PC-3 (cell line): ENCODE data around the gene TMEM108.

Experiments
- EZH2 ChIP-seq: fragments of 300-600 bp; sonication (generic); IDR thresholded peaks from one replicate; pipeline ENCODE4 v1.6.1; 2017; ENCODE audit warnings: antibody characterized with exemption, mild to moderate bottlenecking, low read length; ENCODE audit not compliant: unreplicated experiment
- EZH2phosphoT487 ChIP-seq: fragments of 300-600 bp; sonication (generic); IDR thresholded peaks from 2 replicates; pipeline ENCODE4 v1.6.1; 2018; ENCODE audit warnings: mild to moderate bottlenecking, antibody characterized with exemption, low read length, borderline replicate concordance
- TF ChIP-seq, protein P1 (sequence below): fragments of 300-600 bp; sonication (generic); conservative IDR thresholded peaks from 2 replicates; pipeline ENCODE4 v1.5.1; 2017; ENCODE audit warnings: antibody characterized with exemption, low read depth, mild to moderate bottlenecking, low read length

DNA sequence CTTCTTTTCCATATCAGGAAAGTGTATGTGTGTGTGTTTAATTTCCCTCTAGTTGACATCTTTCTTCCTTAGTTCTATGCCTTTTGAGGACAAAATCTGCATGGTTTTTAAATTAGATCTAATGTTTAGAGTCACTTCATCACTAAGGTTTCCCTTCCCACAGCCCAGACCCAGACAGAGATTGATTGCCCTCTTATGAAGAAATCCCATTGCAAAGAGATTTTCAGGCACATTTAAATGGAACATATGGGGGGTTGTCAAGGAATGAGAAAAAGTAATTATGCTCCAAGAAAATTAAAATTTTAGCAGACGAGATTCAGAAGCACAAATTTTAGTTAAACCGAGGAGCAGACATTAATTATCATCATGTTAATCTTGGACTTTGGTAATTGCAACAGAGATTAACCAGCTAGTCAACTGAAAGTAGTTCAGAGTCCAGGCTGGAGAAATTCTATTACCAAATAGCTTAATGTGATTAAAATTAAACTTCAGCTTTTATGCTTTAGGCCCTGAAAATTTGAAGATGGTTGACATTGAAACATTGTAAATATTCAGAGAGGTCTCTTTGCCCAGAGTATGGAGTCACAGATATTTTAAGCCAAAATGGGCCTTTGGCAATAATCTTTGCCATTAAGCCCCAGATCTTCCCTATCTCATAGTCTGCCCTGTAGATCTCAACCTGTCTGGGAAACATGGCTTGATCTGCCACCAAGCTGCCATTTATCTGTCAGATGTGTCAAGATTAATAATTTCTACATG lies 143.4 kb downstream of the TMEM108 start:
- TF ChIP-seq, protein P1, sequence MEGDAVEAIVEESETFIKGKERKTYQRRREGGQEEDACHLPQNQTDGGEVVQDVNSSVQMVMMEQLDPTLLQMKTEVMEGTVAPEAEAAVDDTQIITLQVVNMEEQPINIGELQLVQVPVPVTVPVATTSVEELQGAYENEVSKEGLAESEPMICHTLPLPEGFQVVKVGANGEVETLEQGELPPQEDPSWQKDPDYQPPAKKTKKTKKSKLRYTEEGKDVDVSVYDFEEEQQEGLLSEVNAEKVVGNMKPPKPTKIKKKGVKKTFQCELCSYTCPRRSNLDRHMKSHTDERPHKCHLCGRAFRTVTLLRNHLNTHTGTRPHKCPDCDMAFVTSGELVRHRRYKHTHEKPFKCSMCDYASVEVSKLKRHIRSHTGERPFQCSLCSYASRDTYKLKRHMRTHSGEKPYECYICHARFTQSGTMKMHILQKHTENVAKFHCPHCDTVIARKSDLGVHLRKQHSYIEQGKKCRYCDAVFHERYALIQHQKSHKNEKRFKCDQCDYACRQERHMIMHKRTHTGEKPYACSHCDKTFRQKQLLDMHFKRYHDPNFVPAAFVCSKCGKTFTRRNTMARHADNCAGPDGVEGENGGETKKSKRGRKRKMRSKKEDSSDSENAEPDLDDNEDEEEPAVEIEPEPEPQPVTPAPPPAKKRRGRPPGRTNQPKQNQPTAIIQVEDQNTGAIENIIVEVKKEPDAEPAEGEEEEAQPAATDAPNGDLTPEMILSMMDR: no peak
- TF ChIP-seq EZH2phosphoT487 (no peak), EZH2 (no peak)
